Myometrial cell (primary cell): ENCODE data around the gene GSTK1. TPM values are rescaled to one million over a fixed set of nuclear protein-coding genes. Genes with fewer than 3 reads are reported as not detected.

Source experiments
- total RNA-seq: library from RNA; depleted of rRNA; stranded (reverse); fragments of >200 nt; gene quantifications from 2 replicates; pipeline ENCODE4 v1.2.3, GENCODE V29; 2015

Gene GSTK1
- total RNA-seq, result 154 and 185 TPM in 2 replicates

GRCh38 chr7:143263266-143264195 lies at the start of gene GSTK1:
Gene GSTK1 (plus strand): TSS chr7:143263441. CDS start chr7:143263514, 73 bp downstream.

GRCh38 chr7:143221737-143222136 lies 41.5 kb upstream of the GSTK1 start, which contains the start of gene TAS2R40:
Gene TAS2R40 (plus strand): TSS chr7:143222037. CDS start chr7:143222079, 42 bp downstream.

GRCh38 chr7:143284591-143285469 lies 21.6 kb downstream of the GSTK1 start, which contains the start of gene TMEM139:
Gene TMEM139 (plus strand): TSS chr7:143284958. CDS start chr7:143285958, 1,000 bp downstream.

GRCh38 chr7:143287935-143288826 lies 24.9 kb downstream of the GSTK1 start, which contains the start of gene CASP2:
Gene CASP2 (plus strand): TSS chr7:143288351. CDS start chr7:143288456, 105 bp downstream.

GRCh38 chr7:143315776-143316175 lies 52.5 kb downstream of the GSTK1 start, which contains the start of gene CLCN1:
Gene CLCN1 (plus strand): TSS chr7:143316111. CDS start chr7:143316213, 102 bp downstream.

Other genes with a start within 250 kb of the GSTK1 start
- gene OR9A2, start 236.3 kb upstream of the GSTK1 start, total RNA-seq, result not detected in 2 replicates
- not detected in 2 replicates for gene OR6V1, start 211.1 kb upstream of the GSTK1 start, total RNA-seq
- not detected in 2 replicates for gene PIP, start 131.4 kb upstream of the GSTK1 start, total RNA-seq
- gene TAS2R39, start 80.0 kb upstream of the GSTK1 start, total RNA-seq, result not detected in 2 replicates
- gene TAS2R40, start 41.4 kb upstream of the GSTK1 start, total RNA-seq, result not detected in 2 replicates
- gene TMEM139, start 21.5 kb downstream of the GSTK1 start, total RNA-seq, result not detected in 2 replicates
- 7.2 and 10.1 TPM in 2 replicates for gene CASP2, start 24.9 kb downstream of the GSTK1 start, total RNA-seq
- gene CLCN1, start 52.7 kb downstream of the GSTK1 start, total RNA-seq, result not detected in 2 replicates
- 0.53 and 1.2 TPM in 2 replicates for gene FAM131B, start 99.3 kb downstream of the GSTK1 start, total RNA-seq
- gene ZYX, start 117.9 kb downstream of the GSTK1 start, total RNA-seq, result 201 and 204 TPM in 2 replicates
- gene EPHA1, start 145.4 kb downstream of the GSTK1 start, total RNA-seq, result not detected in 2 replicates
- not detected in 2 replicates for gene TAS2R60, start 180.0 kb downstream of the GSTK1 start, total RNA-seq
- gene TAS2R41, start 214.4 kb downstream of the GSTK1 start, total RNA-seq, result not detected in 2 replicates